RWPE2 (cell line): ENCODE measurements around the gene OR6K3.

ENCODE experiments used
- ATAC-seq: fragments of 200-7000 bp; cut with Tn5 transposase; 3 replicates; pipeline ENCODE4 v1.9.1; 2021; ENCODE audit warnings: low read depth
- DNase-seq: peaks from one replicate; pipeline ENCODE4 v3.0.0-alpha.2; 2020; ENCODE audit warnings: low spot score
- H3K27ac ChIP-seq: fragments of 450-650 bp; 2 replicates; pipeline ENCODE4 v1.5.1; 2017; ENCODE audit warnings: mild to moderate bottlenecking; ENCODE audit not compliant: poor library complexity, severe bottlenecking
- H3K27me3 ChIP-seq: fragments of 250-450 bp; sonication (Bioruptor Pico); 2 replicates; pipeline ENCODE4 v1.5.1; 2021; ENCODE audit warnings: mild to moderate bottlenecking, moderate library complexity; ENCODE audit not compliant: insufficient read depth, poor library complexity, severe bottlenecking
- H3K36me3 ChIP-seq: fragments of 250-450 bp; sonication (Bioruptor Pico); 2 replicates; pipeline ENCODE4 v1.5.1; 2020; ENCODE audit warnings: low read depth, mild to moderate bottlenecking, moderate library complexity
- H3K4me1 ChIP-seq: fragments of 250-450 bp; sonication (Bioruptor Pico); 2 replicates; pipeline ENCODE4 v1.5.1; 2021; ENCODE audit warnings: mild to moderate bottlenecking, moderate library complexity; ENCODE audit not compliant: insufficient read depth, poor library complexity, severe bottlenecking
- H3K4me3 ChIP-seq: fragments of 250-450 bp; sonication (Bioruptor Pico); 2 replicates; pipeline ENCODE4 v1.5.1; 2021; ENCODE audit warnings: mild to moderate bottlenecking, moderate library complexity; ENCODE audit not compliant: severe bottlenecking
- H3K9me3 ChIP-seq: fragments of 250-450 bp; sonication (Bioruptor Pico); 2 replicates; pipeline ENCODE4 v1.5.1; 2021; ENCODE audit warnings: mild to moderate bottlenecking, moderate library complexity; ENCODE audit not compliant: severe bottlenecking
- TF ChIP-seq, protein P1 (sequence below): fragments of 450-650 bp; IDR thresholded peaks from one replicate; pipeline ENCODE4 v1.5.1; 2017; ENCODE audit warnings: mild to moderate bottlenecking, moderate library complexity; ENCODE audit not compliant: poor library complexity, severe bottlenecking

Gene OR6K3

DNA sequence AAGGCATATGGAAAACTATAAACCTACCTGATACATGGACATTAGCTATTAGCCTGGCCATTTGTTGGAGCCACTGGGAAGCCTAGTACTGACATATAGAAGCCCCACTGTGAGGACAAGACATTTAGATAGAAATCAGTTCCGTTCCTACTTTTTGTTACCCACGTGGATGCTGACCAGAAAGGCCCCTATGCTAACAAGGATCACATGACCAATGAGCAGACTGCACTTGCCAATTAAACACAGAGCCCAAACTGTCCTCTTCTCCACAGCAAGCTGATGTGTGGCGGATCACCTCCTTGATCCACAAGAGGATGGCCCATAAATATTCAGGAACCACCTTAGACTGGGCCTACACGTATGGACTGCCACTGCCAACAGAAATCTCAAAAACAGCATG is 11.2 kb upstream of the OR6K3 start:
- Histone ChIP-seq H3K36me3 (no peaks in the 10 kb centered on the region), H3K27ac (no peak overlapping the region), H3K4me1 (no peaks in the 10 kb centered on the region), H3K4me3 (no peak overlapping the region), H3K9me3 (no peaks in the 10 kb centered on the region), H3K27me3 (peaks cover 4% of the 10 kb centered on the region)
- ATAC-seq (no peak), DNase-seq (no peak)
- TF ChIP-seq, protein P1, sequence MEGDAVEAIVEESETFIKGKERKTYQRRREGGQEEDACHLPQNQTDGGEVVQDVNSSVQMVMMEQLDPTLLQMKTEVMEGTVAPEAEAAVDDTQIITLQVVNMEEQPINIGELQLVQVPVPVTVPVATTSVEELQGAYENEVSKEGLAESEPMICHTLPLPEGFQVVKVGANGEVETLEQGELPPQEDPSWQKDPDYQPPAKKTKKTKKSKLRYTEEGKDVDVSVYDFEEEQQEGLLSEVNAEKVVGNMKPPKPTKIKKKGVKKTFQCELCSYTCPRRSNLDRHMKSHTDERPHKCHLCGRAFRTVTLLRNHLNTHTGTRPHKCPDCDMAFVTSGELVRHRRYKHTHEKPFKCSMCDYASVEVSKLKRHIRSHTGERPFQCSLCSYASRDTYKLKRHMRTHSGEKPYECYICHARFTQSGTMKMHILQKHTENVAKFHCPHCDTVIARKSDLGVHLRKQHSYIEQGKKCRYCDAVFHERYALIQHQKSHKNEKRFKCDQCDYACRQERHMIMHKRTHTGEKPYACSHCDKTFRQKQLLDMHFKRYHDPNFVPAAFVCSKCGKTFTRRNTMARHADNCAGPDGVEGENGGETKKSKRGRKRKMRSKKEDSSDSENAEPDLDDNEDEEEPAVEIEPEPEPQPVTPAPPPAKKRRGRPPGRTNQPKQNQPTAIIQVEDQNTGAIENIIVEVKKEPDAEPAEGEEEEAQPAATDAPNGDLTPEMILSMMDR, result no peak

DNA sequence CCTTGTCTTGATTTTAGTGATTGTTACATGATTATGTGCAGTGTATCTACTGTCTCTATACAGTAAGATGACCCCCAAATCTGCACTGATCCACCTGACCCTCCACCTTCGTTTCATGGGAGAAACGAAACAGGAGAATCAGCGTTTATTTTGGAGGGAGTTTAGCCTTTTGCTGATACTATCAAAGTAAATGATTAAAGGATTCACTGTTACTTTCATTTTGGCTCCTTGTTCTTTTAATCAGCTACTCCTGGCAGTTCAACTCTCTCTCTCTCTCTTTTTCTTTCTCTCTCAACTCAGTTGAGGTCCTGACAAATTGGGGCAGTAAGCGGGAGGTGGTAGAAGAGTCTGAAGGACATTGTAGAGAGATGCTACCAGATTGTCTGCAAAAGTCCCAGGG is 9.9 kb upstream of the OR6K3 start:
- Histone ChIP-seq H3K4me3 (no peak overlapping the region), H3K27me3 (peaks cover 13% of the 10 kb centered on the region), H3K9me3 (no peaks in the 10 kb centered on the region), H3K27ac (no peak overlapping the region), H3K36me3 (no peaks in the 10 kb centered on the region), H3K4me1 (no peaks in the 10 kb centered on the region)
- TF ChIP-seq, protein P1, result no peak
- ATAC-seq, result no peak
- DNase-seq, result no peak

DNA sequence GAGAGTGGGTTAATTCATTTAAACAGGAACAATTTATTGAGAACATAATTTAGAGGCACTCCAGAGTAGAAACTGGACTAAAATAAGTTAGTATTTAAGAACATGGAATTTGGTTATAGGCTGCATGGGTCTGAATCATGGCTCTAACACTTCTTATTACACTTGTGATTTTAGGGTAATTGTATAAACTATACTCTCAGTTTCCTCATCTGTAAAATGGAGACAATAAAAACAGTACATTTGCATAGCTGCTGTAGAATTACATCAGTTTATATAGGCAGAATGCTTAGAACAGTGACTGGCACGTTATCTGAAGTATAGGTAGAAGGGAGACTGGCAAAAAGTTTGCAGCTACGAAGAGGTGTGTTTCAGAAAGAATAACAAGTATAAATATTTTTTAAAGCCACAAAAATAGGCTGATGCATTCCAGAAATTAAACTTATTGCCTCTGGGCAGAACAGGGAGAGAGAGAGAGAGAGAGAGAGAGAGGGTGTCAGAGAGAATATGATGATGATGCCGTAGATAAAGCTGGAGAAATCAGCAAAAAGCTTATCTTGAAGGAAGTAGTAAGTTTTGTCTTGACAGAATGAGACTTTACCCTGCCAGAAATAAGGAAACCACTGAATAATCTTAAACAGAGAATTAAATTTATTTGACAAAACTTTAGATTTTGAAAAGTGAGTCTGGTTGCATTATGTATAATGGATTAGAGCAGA is 8.1 kb upstream of the OR6K3 start:
- Histone ChIP-seq H3K4me3 (no peak overlapping the region), H3K36me3 (no peaks in the 10 kb centered on the region), H3K9me3 (no peaks in the 10 kb centered on the region), H3K27me3 (peaks cover 24% of the 10 kb centered on the region), H3K27ac (no peak overlapping the region), H3K4me1 (no peaks in the 10 kb centered on the region)
- TF ChIP-seq, protein P1, result no peak
- no peak for ATAC-seq
- no peak for DNase-seq

DNA sequence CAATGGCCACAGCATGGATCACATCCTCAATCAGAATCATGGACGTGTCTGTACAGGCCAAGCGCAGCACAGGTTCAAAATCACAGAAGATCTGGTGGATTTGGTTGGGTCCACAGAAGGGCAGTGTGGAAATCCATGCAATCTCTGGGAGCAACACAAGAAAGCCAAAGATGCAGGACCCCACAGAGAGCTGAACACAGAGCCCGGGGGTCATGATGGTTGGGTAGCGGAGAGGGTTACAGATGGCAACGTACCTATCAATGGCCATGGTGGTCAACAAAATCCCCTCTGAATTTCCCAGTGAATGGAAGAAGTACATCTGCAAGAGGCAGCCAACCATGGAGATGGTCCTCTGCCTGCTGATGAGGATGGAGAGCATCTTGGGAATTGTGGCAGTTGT is 3.9 kb upstream of the OR6K3 start:
- no peak for ATAC-seq
- H3K9me3 ChIP-seq, result no peaks in the 10 kb centered on the region
- TF ChIP-seq, protein P1, result no peak

DNA sequence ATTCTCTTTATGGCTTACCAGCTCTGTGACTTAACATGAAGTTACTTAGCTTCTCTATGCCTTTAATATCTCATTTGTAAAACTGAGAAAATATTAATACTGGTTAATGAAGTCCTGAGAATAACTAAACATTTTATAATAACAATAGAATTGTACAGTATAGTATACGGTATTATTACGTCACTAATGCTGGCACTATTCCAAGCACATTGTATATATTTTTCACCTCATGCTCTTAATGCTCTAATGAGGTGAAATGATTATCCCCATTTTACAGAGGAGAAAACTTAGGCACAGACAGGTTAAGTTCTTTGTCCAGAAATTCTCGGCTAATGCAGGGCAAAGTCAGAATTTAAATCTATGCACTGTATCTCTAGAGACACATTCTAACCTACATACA is 856 bp downstream of the OR6K3 start:
- DNase-seq (no peak), ATAC-seq (no peak)
- Histone ChIP-seq H3K4me3 (no peak overlapping the region), H3K4me1 (no peaks in the 10 kb centered on the region), H3K27me3 (peaks cover 21% of the 10 kb centered on the region), H3K27ac (no peak overlapping the region), H3K36me3 (no peaks in the 10 kb centered on the region), H3K9me3 (no peaks in the 10 kb centered on the region)
- TF ChIP-seq, protein P1, result no peak

More for the DNA sequence above, 3.9 kb upstream of the OR6K3 start:
- no peak for DNase-seq
- no peak overlapping the region for H3K4me3 ChIP-seq
- no peaks in the 10 kb centered on the region for H3K36me3 ChIP-seq
- H3K27me3 ChIP-seq, result peaks cover 38% of the 10 kb centered on the region
- no peaks in the 10 kb centered on the region for H3K4me1 ChIP-seq
- no peak overlapping the region for H3K27ac ChIP-seq
